ENCODE data around the gene CTNNA3.
"Not testable (repeated sequence)": the region's sequence is repeated elsewhere in the genome, so short reads cannot be mapped to it uniquely, and the experiment has no call there.

CTNNA3 gene

GRCh38 chr10:66466622-66467021, 1229.4 kb downstream of the CTNNA3 start:
- DNase-seq: no peak

GRCh38 chr10:66463611-66464010, 1232.4 kb downstream of the CTNNA3 start:
- no peak for DNase-seq

- no peak for DNase-seq
Measured at GRCh38 chr10:66457629-66458028, 1238.4 kb downstream of the CTNNA3 start.

- DNase-seq: no peak
Measured at GRCh38 chr10:66455304-66455703, 1240.7 kb downstream of the CTNNA3 start.

GRCh38 chr10:66440568-66440967, 1255.4 kb downstream of the CTNNA3 start:
- DNase-seq: no peak

GRCh38 chr10:66414943-66415342, 1281.1 kb downstream of the CTNNA3 start:
- no peak for DNase-seq

GRCh38 chr10:66405566-66405965, 1290.4 kb downstream of the CTNNA3 start:
- DNase-seq: no peak

GRCh38 chr10:66398669-66399068, 1297.3 kb downstream of the CTNNA3 start:
- DNase-seq: no peak

GRCh38 chr10:66394342-66395063, 1301.5 kb downstream of the CTNNA3 start:
- DNase-seq: no peak

- no peak for DNase-seq
Measured at GRCh38 chr10:66390926-66391325, 1305.1 kb downstream of the CTNNA3 start.

- no peak for DNase-seq
Measured at GRCh38 chr10:66381045-66381444, 1315.0 kb downstream of the CTNNA3 start.

GRCh38 chr10:66378117-66378876, 1317.7 kb downstream of the CTNNA3 start:
- no peak for DNase-seq

GRCh38 chr10:66368146-66368545, 1327.8 kb downstream of the CTNNA3 start:
- no peak for DNase-seq

GRCh38 chr10:66366163-66366562, 1329.8 kb downstream of the CTNNA3 start:
- DNase-seq: no peak

GRCh38 chr10:66365686-66366085, 1330.3 kb downstream of the CTNNA3 start:
- no peak for DNase-seq

- no peak for DNase-seq
Measured at GRCh38 chr10:66362522-66362921, 1333.5 kb downstream of the CTNNA3 start.

- not testable (repeated sequence) for DNase-seq
Measured at GRCh38 chr10:66353822-66354221, 1342.2 kb downstream of the CTNNA3 start.

- DNase-seq: no peak
Measured at GRCh38 chr10:66353422-66353821, 1342.6 kb downstream of the CTNNA3 start.

- no peak for DNase-seq
Measured at GRCh38 chr10:66350622-66351399, 1345.2 kb downstream of the CTNNA3 start.

GRCh38 chr10:66349726-66350125, 1346.3 kb downstream of the CTNNA3 start:
- DNase-seq: no peak

GRCh38 chr10:66349076-66349475, 1346.9 kb downstream of the CTNNA3 start:
- DNase-seq: no peak

GRCh38 chr10:66337211-66337610, 1358.8 kb downstream of the CTNNA3 start:
- DNase-seq: no peak

GRCh38 chr10:66336791-66337190, 1359.2 kb downstream of the CTNNA3 start:
- DNase-seq: no peak

- DNase-seq: not testable (repeated sequence)
Measured at GRCh38 chr10:66335753-66336152, 1360.2 kb downstream of the CTNNA3 start.
